ENCODE measurements around the gene CYP2E1. TPM values are rescaled to one million over a fixed set of nuclear protein-coding genes. Genes with fewer than 3 reads are reported as not detected.
"Not testable (repeated sequence)": the region's sequence is repeated elsewhere in the genome, so short reads cannot be mapped to it uniquely, and the experiment has no call there.

CYP2E1 gene
- total RNA-seq, 4 donors from 2014 or later = 0.83 to 0.98 (median 0.87) TPM

DNA sequence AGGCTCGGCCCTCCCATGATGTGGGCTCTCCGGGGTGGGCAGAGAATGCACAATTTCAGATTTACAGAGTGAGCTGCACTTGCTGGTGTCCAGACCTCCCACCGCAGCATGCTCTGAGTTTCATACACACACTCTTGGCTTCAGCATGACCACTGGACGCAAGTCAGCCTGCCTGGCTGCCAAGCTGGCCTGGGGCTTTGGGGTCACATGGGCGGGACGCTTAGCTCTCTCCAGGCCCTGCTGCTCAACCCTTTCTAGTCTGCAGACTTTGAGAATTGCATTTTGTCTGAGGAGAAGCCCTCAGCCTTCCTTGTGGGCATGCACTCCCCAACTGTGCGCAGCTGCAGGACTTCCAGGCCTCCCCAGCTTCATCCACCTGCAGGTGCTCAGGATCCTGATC lies 5.7 kb downstream of the CYP2E1 start:
- TF ChIP-seq POLR2A (IDR thresholded peaks at IDR 0.05; ENCODE audit: low read depth) = no peak
- TF ChIP-seq POLR2AphosphoS5 (IDR thresholded peaks at IDR 0.05) = no peak
- TF ChIP-seq, protein P1, sequence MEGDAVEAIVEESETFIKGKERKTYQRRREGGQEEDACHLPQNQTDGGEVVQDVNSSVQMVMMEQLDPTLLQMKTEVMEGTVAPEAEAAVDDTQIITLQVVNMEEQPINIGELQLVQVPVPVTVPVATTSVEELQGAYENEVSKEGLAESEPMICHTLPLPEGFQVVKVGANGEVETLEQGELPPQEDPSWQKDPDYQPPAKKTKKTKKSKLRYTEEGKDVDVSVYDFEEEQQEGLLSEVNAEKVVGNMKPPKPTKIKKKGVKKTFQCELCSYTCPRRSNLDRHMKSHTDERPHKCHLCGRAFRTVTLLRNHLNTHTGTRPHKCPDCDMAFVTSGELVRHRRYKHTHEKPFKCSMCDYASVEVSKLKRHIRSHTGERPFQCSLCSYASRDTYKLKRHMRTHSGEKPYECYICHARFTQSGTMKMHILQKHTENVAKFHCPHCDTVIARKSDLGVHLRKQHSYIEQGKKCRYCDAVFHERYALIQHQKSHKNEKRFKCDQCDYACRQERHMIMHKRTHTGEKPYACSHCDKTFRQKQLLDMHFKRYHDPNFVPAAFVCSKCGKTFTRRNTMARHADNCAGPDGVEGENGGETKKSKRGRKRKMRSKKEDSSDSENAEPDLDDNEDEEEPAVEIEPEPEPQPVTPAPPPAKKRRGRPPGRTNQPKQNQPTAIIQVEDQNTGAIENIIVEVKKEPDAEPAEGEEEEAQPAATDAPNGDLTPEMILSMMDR (IDR thresholded peaks at IDR 0.05) = no peak
- TF ChIP-seq EP300 (IDR thresholded peaks at IDR 0.05) = no peak
- Histone ChIP-seq H3K36me3 (peaks cover 0 to 15% (median 3%) of the 10 kb centered on the region in 4 donors), H3K4me1 (peaks cover 5 to 21% (median 20%) of the 10 kb centered on the region in 4 donors), H3K27ac (replicated peaks in 1 of 4) (no peak overlapping the region), H3K4me3 (no peak overlapping the region), H3K27me3 (peaks cover 0 to 31% (median 14%) of the 10 kb centered on the region in 4 donors), H3K9me3 (no peaks in the 10 kb centered on the region)
- WGBS = 72% methylated on average over 7 of the region's 7 CpGs
- intact Hi-C loops (cut with DNase I) = no loop called here
- DNase-seq (ENCODE audit: extremely low spot score) = no peak

DNA sequence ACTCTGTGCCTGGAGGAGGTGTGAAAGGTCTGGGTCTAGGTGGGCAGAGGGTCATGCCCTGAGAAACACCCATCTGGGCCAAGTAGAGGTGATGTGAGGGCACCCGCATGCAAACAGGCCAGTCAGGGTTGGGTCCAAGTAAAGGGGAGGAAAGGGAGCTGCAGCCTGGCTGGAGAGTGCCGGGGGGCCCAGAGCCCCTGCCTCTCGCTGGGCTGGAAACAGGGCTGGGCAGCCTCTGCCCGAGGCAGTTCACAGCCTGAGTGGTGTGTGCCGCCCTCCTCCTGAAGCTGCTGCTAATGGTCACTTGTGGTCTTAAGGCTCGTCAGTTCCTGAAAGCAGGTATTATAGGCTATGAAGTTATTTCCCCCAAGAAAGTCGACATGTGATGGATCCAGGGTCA lies 7.3 kb downstream of the CYP2E1 start:
- peaks cover 0 to 15% (median 4%) of the 10 kb centered on the region in 4 donors for H3K27me3 ChIP-seq
- 82% methylated on average over 6 of the region's 7 CpGs for WGBS
- H3K4me1 ChIP-seq = peaks cover 0 to 6% (median 4%) of the 10 kb centered on the region in 4 donors
- intact Hi-C loops (cut with DNase I) = no loop called here
- TF ChIP-seq EP300 (IDR thresholded peaks at IDR 0.05) (no peak), POLR2AphosphoS5 (IDR thresholded peaks at IDR 0.05) (no peak), POLR2A (IDR thresholded peaks at IDR 0.05; ENCODE audit: low read depth) (no peak)
- TF ChIP-seq, protein P1 (IDR thresholded peaks at IDR 0.05) = no peak
- H3K4me3 ChIP-seq = no peak overlapping the region
- H3K36me3 ChIP-seq = peaks cover 0 to 19% (median 3%) of the 10 kb centered on the region in 4 donors
- no peaks in the 10 kb centered on the region for H3K9me3 ChIP-seq
- DNase-seq (ENCODE audit: extremely low spot score) = no peak
- H3K27ac ChIP-seq (replicated peaks in 1 of 4) = no peak overlapping the region

DNA sequence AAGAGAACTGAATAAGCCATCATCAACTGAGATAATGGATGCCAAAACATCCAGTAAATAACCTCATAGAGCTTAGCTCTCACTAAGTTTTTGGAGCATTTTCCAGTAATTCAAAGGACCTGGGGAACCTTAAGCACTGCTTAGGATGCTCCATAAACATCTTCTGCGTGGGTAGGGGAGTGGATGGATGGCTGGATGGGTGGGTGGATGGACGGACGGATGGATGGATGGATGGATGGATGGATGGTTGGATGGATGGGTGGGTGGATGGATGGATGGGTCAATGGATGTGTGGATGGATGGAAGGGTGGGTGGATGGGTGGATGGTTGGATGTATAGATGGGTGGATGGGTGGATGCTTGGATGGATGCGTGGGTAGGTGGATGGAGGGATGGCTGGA lies 9.0 kb downstream of the CYP2E1 start:
- intact Hi-C loops (cut with DNase I) = no loop called here
- Histone ChIP-seq H3K36me3 (peaks cover 0 to 19% (median 3%) of the 10 kb centered on the region in 4 donors), H3K27ac (replicated peaks in 1 of 4) (no peak overlapping the region), H3K4me3 (no peak overlapping the region), H3K4me1 (no peaks in the 10 kb centered on the region), H3K9me3 (no peaks in the 10 kb centered on the region), H3K27me3 (no peaks in the 10 kb centered on the region)
- TF ChIP-seq POLR2A (IDR thresholded peaks at IDR 0.05; ENCODE audit: low read depth) (no peak), EP300 (IDR thresholded peaks at IDR 0.05) (no peak), POLR2AphosphoS5 (IDR thresholded peaks at IDR 0.05) (no peak)
- TF ChIP-seq, protein P1 (IDR thresholded peaks at IDR 0.05) = no peak
- DNase-seq (ENCODE audit: extremely low spot score) = no peak
- WGBS = 64% methylated on average over 4 of the region's 4 CpGs

DNA sequence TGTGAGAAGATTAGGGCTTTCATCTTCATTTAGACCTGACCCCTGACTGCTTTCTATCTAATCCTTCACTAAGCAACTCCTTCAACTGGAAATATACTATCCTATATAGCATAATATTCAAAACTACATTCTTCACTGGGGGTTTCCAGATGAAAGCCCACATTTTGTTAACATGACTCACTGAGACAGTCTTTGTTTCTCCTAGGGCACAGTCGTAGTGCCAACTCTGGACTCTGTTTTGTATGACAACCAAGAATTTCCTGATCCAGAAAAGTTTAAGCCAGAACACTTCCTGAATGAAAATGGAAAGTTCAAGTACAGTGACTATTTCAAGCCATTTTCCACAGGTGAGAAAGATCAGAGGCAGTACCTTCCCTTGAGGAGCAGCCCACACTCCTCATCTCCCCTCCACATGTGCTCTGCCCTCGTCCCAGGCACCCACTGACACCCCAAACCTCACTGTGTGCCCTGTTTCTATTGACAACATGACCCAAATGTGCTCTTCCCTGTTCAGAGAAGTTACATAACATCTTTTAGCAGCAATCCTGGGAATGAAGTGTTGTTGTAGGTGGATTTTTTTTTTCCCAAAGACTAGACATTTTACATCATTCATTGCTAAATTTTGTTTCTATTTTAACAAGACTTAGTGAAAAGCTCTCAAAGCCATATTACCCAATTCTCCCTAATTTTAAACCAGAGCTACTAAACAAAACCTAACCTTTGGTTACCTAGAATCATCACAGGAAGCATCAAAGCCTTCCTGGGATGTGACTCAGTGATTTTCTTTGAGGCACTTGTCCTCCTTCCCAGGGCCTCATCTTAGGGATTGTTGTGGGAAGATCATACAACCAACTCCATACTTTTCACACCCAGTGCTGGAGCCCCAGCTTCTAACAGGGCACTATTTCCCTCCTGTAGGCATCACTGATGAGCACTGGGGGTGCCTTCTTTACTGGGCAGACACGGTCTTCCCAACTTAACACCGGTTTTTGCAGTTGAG lies 10.7 kb downstream of the CYP2E1 start:
- H3K27ac ChIP-seq (replicated peaks in 1 of 4) = no peak overlapping the region
- H3K27me3 ChIP-seq = no peaks in the 10 kb centered on the region
- H3K36me3 ChIP-seq = peaks cover 0 to 16% (median 2%) of the 10 kb centered on the region in 4 donors
- 82% methylated on average over 4 of the region's 4 CpGs for WGBS
- H3K9me3 ChIP-seq = no peaks in the 10 kb centered on the region
- TF ChIP-seq POLR2AphosphoS5 (IDR thresholded peaks at IDR 0.05) (no peak), POLR2A (IDR thresholded peaks at IDR 0.05; ENCODE audit: low read depth) (no peak), EP300 (IDR thresholded peaks at IDR 0.05) (no peak)
- TF ChIP-seq, protein P1 (IDR thresholded peaks at IDR 0.05) = no peak
- H3K4me3 ChIP-seq = no peak overlapping the region
- intact Hi-C loops (cut with DNase I) = no loop called here
- no peak for DNase-seq (ENCODE audit: extremely low spot score)
- no peaks in the 10 kb centered on the region for H3K4me1 ChIP-seq

DNA sequence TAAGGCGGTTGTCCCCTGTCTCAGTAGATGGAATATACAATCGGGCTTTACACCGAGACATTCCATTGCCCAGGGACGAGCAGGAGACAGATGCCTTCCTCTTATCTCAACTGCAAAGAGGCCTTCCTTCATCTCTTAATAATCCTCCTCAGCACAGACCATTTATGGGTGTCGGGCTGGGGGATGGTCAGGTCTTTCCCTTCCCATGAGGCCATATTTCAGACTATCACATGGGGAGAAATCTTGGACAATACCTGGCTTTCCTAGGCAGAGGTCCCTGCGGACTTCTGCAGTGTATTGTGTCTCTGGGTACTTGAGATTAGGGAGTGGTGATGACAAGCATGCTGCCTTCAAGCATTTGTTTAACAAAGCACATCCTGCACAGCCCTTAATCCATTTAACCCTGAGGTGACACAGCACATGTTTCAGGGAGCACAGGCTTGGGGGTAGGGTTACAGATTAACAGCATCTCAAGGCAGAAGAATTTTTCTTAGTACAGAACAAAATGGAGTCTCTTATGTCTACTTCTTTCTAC lies 14.3 kb downstream of the CYP2E1 start:
- H3K9me3 ChIP-seq; H3K4me3 ChIP-seq; H3K4me1 ChIP-seq; H3K27ac ChIP-seq (replicated peaks in 1 of 4); DNase-seq (ENCODE audit: extremely low spot score); intact Hi-C loops (cut with DNase I); H3K36me3 ChIP-seq: not testable (repeated sequence)
- WGBS = 64% methylated on average over 6 of the region's 6 CpGs
- peaks cover 0 to 11% (median 0%) of the 10 kb centered on the region in 4 donors for H3K27me3 ChIP-seq
